ENCODE results near the gene ABHD5.

Gene ABHD5

GRCh38 chr3:43723121-43723734 is 32.5 kb downstream of the ABHD5 start:
- no peak for DNase-seq (ENCODE audit: low read depth)

GRCh38 chr3:43726521-43726920 is 35.8 kb downstream of the ABHD5 start:
- DNase-seq (ENCODE audit: low read depth), result no peak

GRCh38 chr3:43727930-43728329 is 37.2 kb downstream of the ABHD5 start:
- DNase-seq (ENCODE audit: low read depth), result no peak

GRCh38 chr3:43728476-43728875 is 37.7 kb downstream of the ABHD5 start:
- no peak for DNase-seq (ENCODE audit: low read depth)

- DNase-seq (ENCODE audit: low read depth), result no peak
Observed at GRCh38 chr3:43728947-43729346, 38.2 kb downstream of the ABHD5 start.

GRCh38 chr3:43729707-43730414 is 39.1 kb downstream of the ABHD5 start:
- no peak for DNase-seq (ENCODE audit: low read depth)

GRCh38 chr3:43732747-43733425 is 42.1 kb downstream of the ABHD5 start:
- DNase-seq (ENCODE audit: low read depth), result no peak

- no peak for DNase-seq (ENCODE audit: low read depth)
Observed at GRCh38 chr3:43733459-43734384, 43.0 kb downstream of the ABHD5 start.

GRCh38 chr3:43734685-43735084 is 43.9 kb downstream of the ABHD5 start:
- no peak for DNase-seq (ENCODE audit: low read depth)

GRCh38 chr3:43735618-43736017 is 44.9 kb downstream of the ABHD5 start:
- no peak for DNase-seq (ENCODE audit: low read depth)

GRCh38 chr3:43736558-43737440 is 46.1 kb downstream of the ABHD5 start:
- no peak for DNase-seq (ENCODE audit: low read depth)

GRCh38 chr3:43738305-43738704 is 47.6 kb downstream of the ABHD5 start:
- DNase-seq (ENCODE audit: low read depth), result no peak

GRCh38 chr3:43742920-43743319 is 52.2 kb downstream of the ABHD5 start:
- no peak for DNase-seq (ENCODE audit: low read depth)

GRCh38 chr3:43747641-43748040 is 56.9 kb downstream of the ABHD5 start:
- no peak for DNase-seq (ENCODE audit: low read depth)

GRCh38 chr3:43748179-43748578 is 57.4 kb downstream of the ABHD5 start:
- DNase-seq (ENCODE audit: low read depth), result no peak

GRCh38 chr3:43748645-43749044 is 57.9 kb downstream of the ABHD5 start:
- no peak for DNase-seq (ENCODE audit: low read depth)

- DNase-seq (ENCODE audit: low read depth), result no peak
Observed at GRCh38 chr3:43752905-43753304, 62.2 kb downstream of the ABHD5 start.

GRCh38 chr3:43753741-43754715 is 63.3 kb downstream of the ABHD5 start:
- DNase-seq (ENCODE audit: low read depth), result no peak

- no peak for DNase-seq (ENCODE audit: low read depth)
Observed at GRCh38 chr3:43755516-43756200, 64.9 kb downstream of the ABHD5 start.
